Caco-2 (cell line): ENCODE data around the gene TSPAN17. TPM values are rescaled to one million over a fixed set of nuclear protein-coding genes. Genes with fewer than 3 reads are reported as not detected.

Experiments
- BruUV-seq: library from RNA; stranded (reverse); fragments of 400-500 nt; replicated peaks from 2 replicates; lab custom pipeline; 2021; lab: Mats Ljungman, UMichigan
- CTCF ChIA-PET: fragments of 300-600 bp; sonication (Branson Sonifier 250); formaldehyde crosslinking; loops from one replicate; lab custom pipeline; 2022; ENCODE audit warnings: antibody characterized with exemption; lab: Charles Lee
- POLR2A ChIA-PET: fragments of 300-600 bp; sonication (Branson Sonifier 250); formaldehyde crosslinking; loops from one replicate; lab custom pipeline; 2022; ENCODE audit warnings: antibody characterized with exemption; lab: Charles Lee
- DNase-seq, 2 experiments: peaks; one replicate each; pipeline versions ENCODE4 v3.0.0 to v3.0.0-alpha.2; 2020 to 2022
- H3K27me3 ChIP-seq: replicated peaks from 2 replicates; pipeline ENCODE4 v1.6.0; 2011; ENCODE audit warnings: low read length; ENCODE audit not compliant: control insufficient read depth, insufficient read depth
- H3K36me3 ChIP-seq: 2 replicates; pipeline ENCODE4 v1.5.1; 2011; ENCODE audit warnings: low read length; ENCODE audit not compliant: control insufficient read depth, insufficient read depth
- H3K4me1 ChIP-seq: fragments of 250-450 bp; sonication (Bioruptor Pico); 2 replicates; pipeline ENCODE4 v1.5.1; 2020; ENCODE audit warnings: mild to moderate bottlenecking
- H3K4me3 ChIP-seq: 2 replicates; pipeline ENCODE4 v1.5.1; 2011; ENCODE audit warnings: low read depth, mild to moderate bottlenecking, control low read depth, low read length
- H3K9me3 ChIP-seq: fragments of 250-450 bp; sonication (Bioruptor Pico); 2 replicates; pipeline ENCODE4 v1.5.1; 2020; ENCODE audit warnings: mild to moderate bottlenecking, moderate library complexity
- H3K27ac Mint-ChIP-seq: one replicate; pipeline ENCODE4 v1.8.0; 2022; ENCODE audit warnings: mixed read lengths; ENCODE audit not compliant: unreplicated experiment
- H3K27me3 Mint-ChIP-seq: one replicate; pipeline ENCODE4 v1.8.0; 2022; ENCODE audit warnings: mixed read lengths; ENCODE audit not compliant: insufficient read depth, unreplicated experiment
- H3K36me3 Mint-ChIP-seq: one replicate; pipeline ENCODE4 v1.8.0; 2022; ENCODE audit warnings: mild to moderate bottlenecking, mixed read lengths; ENCODE audit not compliant: insufficient read depth, unreplicated experiment
- H3K4me1 Mint-ChIP-seq: one replicate; pipeline ENCODE4 v1.8.0; 2022; ENCODE audit warnings: low read depth, mixed read lengths; ENCODE audit not compliant: unreplicated experiment
- H3K4me3 Mint-ChIP-seq: one replicate; pipeline ENCODE4 v1.8.0; 2022; ENCODE audit warnings: mild to moderate bottlenecking, moderate library complexity, mixed read lengths; ENCODE audit not compliant: unreplicated experiment
- H3K9me3 Mint-ChIP-seq: one replicate; pipeline ENCODE4 v1.8.0; 2022; ENCODE audit warnings: mixed read lengths; ENCODE audit not compliant: unreplicated experiment
- CTCF ChIP-seq, 2 experiments: fragments of 200-600 bp in 1 of 2; IDR thresholded peaks; 1 replicate in 1 of 2; 2 replicates in 1 of 2; pipeline versions ENCODE4 v1.5.1 to v1.8.0; 2011 to 2022; ENCODE audit warnings: antibody characterized with exemption in 1 of 2, control low read depth in 1 of 2, inconsistent platforms in 1 of 2, low read depth in 1 of 2, low read length in 1 of 2, mild to moderate bottlenecking in 1 of 2, moderate library complexity in 1 of 2; ENCODE audit not compliant: insufficient read depth in 1 of 2, severe bottlenecking in 1 of 2, unreplicated experiment in 1 of 2
- intact Hi-C: fragments of 100-400 bp; cut with micrococcal nuclease; formaldehyde crosslinking; loops from one replicate; pipeline ENCODE4 v1.10.0; 2022; ENCODE audit not compliant: unreplicated experiment
- total RNA-seq: library from RNA; stranded (reverse); gene quantifications from 2 replicates; pipeline ENCODE4 v1.2.3, GENCODE V29; 2022

The TSPAN17 gene
- total RNA-seq, 1 experiment from 2014 or later = 20.5 TPM

- no peaks in the 10 kb centered on the region for H3K36me3 ChIP-seq
- ChIA-PET CTCF (no interaction called here), POLR2A (no interaction called here)
- no peak overlapping the region for H3K4me3 Mint-ChIP-seq
- H3K36me3 Mint-ChIP-seq = no peaks in the 10 kb centered on the region
- no peaks in the 10 kb centered on the region for H3K9me3 ChIP-seq
- H3K27ac Mint-ChIP-seq = no peak overlapping the region
- H3K9me3 Mint-ChIP-seq = no peaks in the 10 kb centered on the region
- intact Hi-C loops = no loop called here
- H3K27me3 ChIP-seq = peaks cover 3% of the 10 kb centered on the region
- no peaks in the 10 kb centered on the region for H3K4me1 Mint-ChIP-seq
- DNase-seq = no peak
- no peak overlapping the region for H3K4me3 ChIP-seq
- no peak for TF ChIP-seq CTCF (IDR thresholded peaks at IDR 0.05; ENCODE audit: insufficient read depth in 1 of 2, low read depth in 1 of 2, low read length in 1 of 2, severe bottlenecking in 1 of 2, unreplicated experiment in 1 of 2)
- peaks cover 37% of the 10 kb centered on the region for H3K27me3 Mint-ChIP-seq
- H3K4me1 ChIP-seq = peaks cover 7% of the 10 kb centered on the region
- BruUV-seq = no TSS peak
Observed at GRCh38 chr5:176631383-176632200, 15.7 kb upstream of the TSPAN17 start.

GRCh38 chr5:176632745-176633144 is 14.5 kb upstream of the TSPAN17 start:
- H3K27me3 Mint-ChIP-seq = peaks cover 32% of the 10 kb centered on the region
- no peaks in the 10 kb centered on the region for H3K9me3 ChIP-seq
- H3K9me3 Mint-ChIP-seq = no peaks in the 10 kb centered on the region
- no TSS peak for BruUV-seq
- no peak for DNase-seq
- H3K27ac Mint-ChIP-seq = no peak overlapping the region
- POLR2A ChIA-PET = no interaction called here
- TF ChIP-seq CTCF (IDR thresholded peaks at IDR 0.05; ENCODE audit: insufficient read depth in 1 of 2, low read depth in 1 of 2, low read length in 1 of 2, severe bottlenecking in 1 of 2, unreplicated experiment in 1 of 2) = no peak
- no peaks in the 10 kb centered on the region for H3K36me3 Mint-ChIP-seq
- H3K4me3 Mint-ChIP-seq = no peak overlapping the region
- peaks cover 7% of the 10 kb centered on the region for H3K4me1 ChIP-seq
- no peaks in the 10 kb centered on the region for H3K4me1 Mint-ChIP-seq
- H3K27me3 ChIP-seq = peaks cover 3% of the 10 kb centered on the region
- CTCF ChIA-PET = no interaction called here
- intact Hi-C loops = no loop called here
- no peak overlapping the region for H3K4me3 ChIP-seq
- no peaks in the 10 kb centered on the region for H3K36me3 ChIP-seq

- H3K27ac Mint-ChIP-seq = no peak overlapping the region
- H3K4me1 Mint-ChIP-seq = no peaks in the 10 kb centered on the region
- ChIA-PET CTCF (no interaction called here), POLR2A (no interaction called here)
- H3K4me1 ChIP-seq = peaks cover 7% of the 10 kb centered on the region
- H3K27me3 ChIP-seq = peaks cover 3% of the 10 kb centered on the region
- peaks cover 33% of the 10 kb centered on the region for H3K27me3 Mint-ChIP-seq
- TF ChIP-seq CTCF (IDR thresholded peaks at IDR 0.05; ENCODE audit: insufficient read depth in 1 of 2, low read depth in 1 of 2, low read length in 1 of 2, severe bottlenecking in 1 of 2, unreplicated experiment in 1 of 2) = no peak
- H3K36me3 ChIP-seq = no peaks in the 10 kb centered on the region
- no peaks in the 10 kb centered on the region for H3K36me3 Mint-ChIP-seq
- intact Hi-C loops = no loop called here
- DNase-seq = no peak
- no peaks in the 10 kb centered on the region for H3K9me3 ChIP-seq
- H3K9me3 Mint-ChIP-seq = no peaks in the 10 kb centered on the region
- H3K4me3 Mint-ChIP-seq = no peak overlapping the region
- no TSS peak for BruUV-seq
- no peak overlapping the region for H3K4me3 ChIP-seq
Observed at GRCh38 chr5:176633598-176633997, 13.7 kb upstream of the TSPAN17 start.
